ENCODE measurements around the gene MAT1A. TPM values are rescaled to one million over a fixed set of nuclear protein-coding genes. Genes with fewer than 3 reads are reported as not detected.
"Not testable (repeated sequence)": the region's sequence is repeated elsewhere in the genome, so short reads cannot be mapped to it uniquely, and the experiment has no call there.

The MAT1A gene
- total RNA-seq, 4 donors from 2014 or later, result 0.22 to 0.39 (median 0.25) TPM; not detected in 1

DNA sequence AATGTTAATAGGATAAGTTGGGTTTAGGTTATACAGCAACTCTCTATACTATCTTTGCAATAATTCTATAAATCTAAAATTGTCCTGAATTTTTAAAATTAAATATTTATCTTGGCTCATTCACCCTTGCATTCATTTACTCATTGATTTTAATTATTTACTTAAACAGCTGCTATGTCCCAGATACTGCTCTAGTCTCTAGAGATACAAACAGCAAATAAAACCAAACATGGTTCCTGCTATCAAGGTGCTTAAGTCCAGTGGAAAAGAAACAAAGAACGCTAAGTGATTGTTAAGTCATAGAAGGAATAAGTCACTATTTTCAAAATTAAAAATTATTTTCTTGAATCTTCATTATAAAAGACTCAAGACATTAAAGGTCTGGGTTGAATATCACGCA is 29.9 kb upstream of the MAT1A start:
- no peak for DNase-seq
- no peak overlapping the region for H3K4me3 ChIP-seq (replicated peaks in 1 of 3)
- no peaks in the 10 kb centered on the region for H3K36me3 ChIP-seq
- no peaks in the 10 kb centered on the region for H3K9me3 ChIP-seq
- H3K4me1 ChIP-seq, result no peaks in the 10 kb centered on the region
- no peaks in the 10 kb centered on the region for H3K27me3 ChIP-seq
- WGBS, 2 donors, result 76 to 79% methylated on average over 2 of the region's 2 CpGs
- intact Hi-C loops (cut with DNase I), result no loop called here
- no peak for TF ChIP-seq POLR2A (IDR thresholded peaks at IDR 0.05)
- TF ChIP-seq, protein P1, sequence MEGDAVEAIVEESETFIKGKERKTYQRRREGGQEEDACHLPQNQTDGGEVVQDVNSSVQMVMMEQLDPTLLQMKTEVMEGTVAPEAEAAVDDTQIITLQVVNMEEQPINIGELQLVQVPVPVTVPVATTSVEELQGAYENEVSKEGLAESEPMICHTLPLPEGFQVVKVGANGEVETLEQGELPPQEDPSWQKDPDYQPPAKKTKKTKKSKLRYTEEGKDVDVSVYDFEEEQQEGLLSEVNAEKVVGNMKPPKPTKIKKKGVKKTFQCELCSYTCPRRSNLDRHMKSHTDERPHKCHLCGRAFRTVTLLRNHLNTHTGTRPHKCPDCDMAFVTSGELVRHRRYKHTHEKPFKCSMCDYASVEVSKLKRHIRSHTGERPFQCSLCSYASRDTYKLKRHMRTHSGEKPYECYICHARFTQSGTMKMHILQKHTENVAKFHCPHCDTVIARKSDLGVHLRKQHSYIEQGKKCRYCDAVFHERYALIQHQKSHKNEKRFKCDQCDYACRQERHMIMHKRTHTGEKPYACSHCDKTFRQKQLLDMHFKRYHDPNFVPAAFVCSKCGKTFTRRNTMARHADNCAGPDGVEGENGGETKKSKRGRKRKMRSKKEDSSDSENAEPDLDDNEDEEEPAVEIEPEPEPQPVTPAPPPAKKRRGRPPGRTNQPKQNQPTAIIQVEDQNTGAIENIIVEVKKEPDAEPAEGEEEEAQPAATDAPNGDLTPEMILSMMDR (IDR thresholded peaks at IDR 0.05), result no peak
- no peak overlapping the region for H3K27ac ChIP-seq

DNA sequence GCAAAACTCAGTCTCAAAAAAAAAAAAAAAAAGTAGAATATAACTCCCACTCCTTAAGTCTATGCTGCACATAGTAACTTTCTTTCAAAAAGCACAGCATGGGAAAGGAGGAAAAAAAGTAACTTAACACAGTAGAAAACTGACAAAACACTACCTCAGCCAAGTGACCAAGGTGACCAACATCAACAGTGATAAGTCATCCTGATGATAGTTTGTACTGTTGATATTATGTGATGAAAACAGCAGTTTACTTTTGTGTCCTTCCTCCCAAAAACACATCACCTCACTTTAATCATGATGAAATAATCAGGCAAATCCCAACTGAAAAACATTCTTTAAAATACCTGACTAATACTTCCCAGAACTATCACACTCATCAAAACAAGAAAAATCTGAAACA is 29.3 kb upstream of the MAT1A start:
- Histone ChIP-seq H3K9me3 (no peaks in the 10 kb centered on the region), H3K27ac (no peak overlapping the region), H3K36me3 (no peaks in the 10 kb centered on the region), H3K4me1 (no peaks in the 10 kb centered on the region), H3K4me3 (replicated peaks in 1 of 3) (no peak overlapping the region), H3K27me3 (no peaks in the 10 kb centered on the region)
- intact Hi-C loops (cut with DNase I), result no loop called here
- no peak for TF ChIP-seq POLR2A (IDR thresholded peaks at IDR 0.05)
- TF ChIP-seq, protein P1 (IDR thresholded peaks at IDR 0.05), result no peak
- DNase-seq, result no peak

DNA sequence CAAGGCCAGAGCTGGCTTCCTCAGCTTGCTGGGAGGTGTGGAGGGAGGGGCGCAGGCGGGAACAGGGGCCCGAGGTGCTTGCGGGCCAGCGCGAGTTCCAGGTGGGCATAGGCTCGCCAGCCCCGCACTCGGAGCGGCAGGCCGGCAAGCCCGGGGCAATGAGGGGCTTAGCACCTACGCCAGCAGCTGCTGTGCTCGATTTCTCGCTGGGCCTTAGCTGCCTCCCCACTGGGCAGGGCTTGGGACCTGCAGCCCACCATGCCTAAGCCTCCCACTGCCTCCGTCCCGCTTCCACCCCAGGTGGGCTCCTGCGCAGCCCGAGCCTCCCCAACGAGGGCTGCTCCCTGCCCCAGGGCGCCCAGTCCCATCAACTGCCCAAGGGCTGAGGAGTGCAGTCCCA is 25.9 kb upstream of the MAT1A start:
- Histone ChIP-seq H3K4me1 (no peaks in the 10 kb centered on the region), H3K4me3 (replicated peaks in 1 of 3) (no peak overlapping the region), H3K36me3 (no peaks in the 10 kb centered on the region), H3K27ac (no peak overlapping the region), H3K9me3 (no peaks in the 10 kb centered on the region), H3K27me3 (no peaks in the 10 kb centered on the region)
- 94 to 98% methylated on average over 7 to 18 of the region's 21 CpGs for WGBS, 2 donors
- intact Hi-C loops (cut with DNase I), result no loop called here
- no peak for DNase-seq
- no peak for TF ChIP-seq POLR2A (IDR thresholded peaks at IDR 0.05)
- TF ChIP-seq, protein P1 (IDR thresholded peaks at IDR 0.05), result no peak

DNA sequence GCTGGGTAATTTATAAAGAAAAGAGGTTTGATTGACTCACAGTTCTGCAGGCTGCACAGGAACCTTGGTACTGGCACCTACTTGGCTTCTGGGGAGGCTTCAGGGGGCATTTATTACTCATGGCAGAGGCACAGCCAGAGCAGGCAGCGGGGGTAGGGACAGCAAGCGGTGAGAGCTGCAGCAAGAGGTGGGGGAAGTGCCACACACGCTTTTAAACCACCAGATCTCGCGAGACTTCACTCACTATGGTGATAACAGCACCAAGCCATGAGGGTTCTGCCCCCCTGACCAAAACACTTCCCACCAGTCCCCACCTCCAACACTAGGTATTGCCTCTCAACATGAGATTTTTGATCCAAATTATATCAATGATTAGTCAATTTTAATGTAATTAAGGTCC is 24.1 kb upstream of the MAT1A start:
- WGBS, 2 donors, result 71 to 91% methylated on average over 5 of the region's 5 CpGs
- Histone ChIP-seq H3K4me3 (replicated peaks in 1 of 3) (no peak overlapping the region), H3K4me1 (no peaks in the 10 kb centered on the region), H3K27me3 (no peaks in the 10 kb centered on the region), H3K9me3 (no peaks in the 10 kb centered on the region), H3K27ac (no peak overlapping the region), H3K36me3 (no peaks in the 10 kb centered on the region)
- no peak for DNase-seq
- TF ChIP-seq POLR2A (IDR thresholded peaks at IDR 0.05), result no peak
- intact Hi-C loops (cut with DNase I), result no loop called here

DNA sequence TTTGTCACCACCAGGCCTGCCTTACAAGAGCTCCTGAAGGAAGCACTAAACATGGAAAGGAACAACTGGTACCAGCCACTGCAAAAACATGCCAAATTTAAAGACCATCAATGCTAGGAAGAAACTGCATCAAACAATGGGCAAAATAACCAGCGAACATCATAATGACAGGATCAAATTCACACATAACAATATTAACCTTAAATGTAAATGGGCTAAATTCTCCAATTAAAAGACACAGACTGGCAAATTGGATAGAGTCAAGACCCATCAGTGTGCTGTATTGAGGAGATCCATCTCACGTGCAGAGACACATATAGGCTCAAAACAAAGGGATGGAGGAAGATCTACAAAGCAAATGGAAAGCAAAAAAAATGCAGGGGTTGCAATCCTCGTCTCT is 16.5 kb upstream of the MAT1A start:
- intact Hi-C loops (cut with DNase I); H3K27me3 ChIP-seq; DNase-seq; H3K27ac ChIP-seq; H3K4me3 ChIP-seq (replicated peaks in 1 of 3); H3K4me1 ChIP-seq; H3K36me3 ChIP-seq; H3K9me3 ChIP-seq: not testable (repeated sequence)
- 80 to 82% methylated on average over 3 of the region's 3 CpGs for WGBS, 2 donors

DNA sequence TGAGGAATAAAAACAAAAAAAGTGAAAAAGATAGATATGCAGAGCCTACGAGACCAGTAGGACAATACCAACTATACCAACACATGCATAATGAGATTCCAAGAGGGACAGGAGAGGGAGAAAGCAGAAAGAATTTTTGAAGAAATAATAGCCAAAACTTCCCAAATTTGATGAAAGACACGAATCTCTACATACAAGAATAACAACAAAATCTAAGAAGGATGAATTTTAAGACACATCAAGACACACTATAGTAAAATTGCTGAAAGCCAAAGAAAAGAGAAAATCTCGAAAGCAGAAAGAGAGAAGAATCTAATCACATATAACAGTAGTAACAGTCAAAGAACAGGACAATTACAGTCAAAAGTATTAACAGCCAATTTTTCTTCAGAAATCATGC is 7.5 kb upstream of the MAT1A start:
- no peak for DNase-seq
- TF ChIP-seq, protein P1 (IDR thresholded peaks at IDR 0.05), result no peak
- WGBS, 2 donors, result 85 to 89% methylated on average over 3 of the region's 3 CpGs

More for the DNA sequence above, 7.5 kb upstream of the MAT1A start:
- intact Hi-C loops (cut with DNase I), result no loop called here
- Histone ChIP-seq H3K27me3 (no peaks in the 10 kb centered on the region), H3K4me1 (no peaks in the 10 kb centered on the region), H3K9me3 (no peaks in the 10 kb centered on the region), H3K4me3 (replicated peaks in 1 of 3) (no peak overlapping the region), H3K27ac (no peak overlapping the region), H3K36me3 (no peaks in the 10 kb centered on the region)
